Activated CD4-positive, alpha-beta T cell treated with anti-CD3 and anti-CD28 coated beads, Interleukin-2, amount 50 U/mL, for 48 hours (primary cell): ENCODE data around the gene NEAT1.

Experiments used
- DNase-seq, 2 experiments: peaks; one replicate each; pipeline ENCODE4 v3.0.0-alpha.2; 2020

NEAT1 gene

DNA sequence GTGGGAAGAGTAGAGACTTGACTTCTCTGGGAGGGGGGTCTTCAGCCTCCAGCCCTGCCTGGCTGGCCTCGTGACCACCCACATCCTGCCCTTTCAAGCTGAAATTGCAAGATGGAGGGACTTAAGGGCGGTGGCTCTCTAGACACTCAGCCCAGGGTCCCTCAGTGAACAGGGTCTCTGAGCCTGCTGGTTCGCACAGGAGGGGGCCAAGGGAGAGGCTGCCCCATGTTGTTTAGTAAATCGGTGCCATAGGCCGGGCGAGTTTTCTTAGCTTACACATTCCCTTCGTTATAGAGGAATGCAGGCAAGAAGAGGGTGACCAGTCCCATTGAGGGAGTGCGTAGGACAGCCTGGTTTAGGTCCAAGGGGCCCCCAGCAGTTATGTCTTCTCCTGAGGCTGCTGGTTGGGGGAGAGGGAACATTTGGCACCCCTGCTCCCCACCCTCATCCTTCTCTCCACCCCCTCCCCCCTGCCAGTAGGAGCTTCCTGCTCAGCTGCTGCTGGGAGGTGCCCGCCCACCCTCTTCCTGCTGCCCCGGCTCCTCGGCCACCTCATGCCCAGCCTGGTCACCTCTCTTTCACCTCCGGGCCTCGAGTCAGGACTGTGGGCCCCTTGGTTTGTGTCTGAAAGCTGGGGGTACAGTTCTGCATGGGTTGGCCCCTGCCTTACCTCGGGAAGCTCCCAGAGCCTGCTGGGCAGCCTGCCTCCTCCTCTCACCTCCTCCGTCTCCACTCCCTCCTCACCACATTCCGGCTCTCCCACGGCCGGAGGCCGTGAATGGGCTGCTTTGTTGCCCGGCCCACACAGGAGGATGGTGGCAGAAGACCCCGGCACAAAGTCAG is 32.3 kb upstream of the NEAT1 start:
- DNase-seq, result no peak

DNA sequence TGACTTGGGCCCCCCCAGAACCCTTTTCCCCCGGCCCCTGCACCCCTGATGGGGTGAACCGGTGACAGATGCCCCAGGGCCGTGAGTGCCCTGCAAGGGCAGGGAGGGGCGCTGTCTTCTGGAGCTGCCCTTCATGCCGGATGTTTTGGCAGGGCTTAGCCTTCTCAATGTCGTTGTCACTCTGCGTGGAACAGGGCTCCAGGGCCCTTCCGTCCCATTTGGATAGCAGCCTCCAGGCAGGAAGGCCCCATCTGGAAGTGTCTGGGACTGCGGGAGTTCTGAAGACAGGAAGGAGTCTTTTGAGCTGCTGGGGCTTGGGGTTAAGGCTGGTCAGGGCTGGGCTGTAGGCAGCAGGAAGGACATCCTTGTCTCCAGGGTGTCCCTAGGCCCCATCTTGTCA is 31.6 kb upstream of the NEAT1 start:
- no peak for DNase-seq

DNA sequence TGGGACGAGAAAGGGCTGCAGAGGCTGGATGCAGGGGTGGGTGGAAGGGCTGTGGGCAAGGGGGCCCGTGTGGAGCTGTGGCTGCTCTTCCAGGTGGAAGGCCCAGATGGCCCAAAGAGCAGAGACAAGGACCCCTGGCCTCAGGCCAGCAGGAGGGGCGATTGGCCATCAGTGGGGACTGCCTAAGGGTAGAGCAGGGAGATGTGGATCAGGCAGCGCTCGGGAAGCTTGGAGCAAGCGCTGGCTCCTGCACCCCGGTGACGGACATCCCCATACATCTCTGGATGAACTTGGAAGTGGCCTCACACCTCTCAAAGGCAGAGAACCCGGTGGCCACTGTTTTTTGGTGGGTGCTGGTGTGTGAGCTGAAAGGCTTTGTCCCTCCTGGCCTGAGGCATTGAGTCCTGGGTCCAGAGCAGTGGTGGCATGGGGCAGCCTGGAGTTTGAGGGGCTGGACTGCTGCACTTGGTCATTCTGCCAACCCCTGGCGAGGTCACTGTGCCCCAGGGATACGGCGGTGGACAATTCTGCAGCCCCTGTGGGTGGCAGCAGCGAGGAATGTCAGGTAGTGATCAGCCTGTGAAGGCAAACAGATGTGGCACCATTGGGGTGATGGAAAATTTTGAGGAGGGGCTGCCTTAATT is 30.3 kb upstream of the NEAT1 start:
- no peak for DNase-seq

DNA sequence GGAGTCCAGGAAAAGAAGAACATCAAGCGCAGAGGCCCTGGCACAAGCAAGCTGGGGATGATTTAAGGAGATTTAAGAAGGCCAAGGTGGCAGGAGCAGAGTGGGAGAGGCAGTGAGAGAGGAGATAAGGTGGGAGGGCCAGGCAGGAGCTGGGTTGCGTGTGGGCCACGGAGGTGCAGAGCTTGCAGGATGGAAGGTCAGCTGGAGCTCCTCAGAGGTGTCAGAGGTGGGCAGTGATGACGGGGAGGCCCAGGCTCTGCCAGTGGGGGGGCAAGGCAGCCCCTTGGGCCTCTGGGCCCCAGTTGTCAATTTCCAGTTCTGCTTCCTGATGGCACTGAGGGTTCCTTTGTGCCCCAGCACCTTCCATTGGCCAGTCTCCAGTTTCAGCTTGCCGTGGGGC is 29.7 kb upstream of the NEAT1 start:
- no peak for DNase-seq

DNA sequence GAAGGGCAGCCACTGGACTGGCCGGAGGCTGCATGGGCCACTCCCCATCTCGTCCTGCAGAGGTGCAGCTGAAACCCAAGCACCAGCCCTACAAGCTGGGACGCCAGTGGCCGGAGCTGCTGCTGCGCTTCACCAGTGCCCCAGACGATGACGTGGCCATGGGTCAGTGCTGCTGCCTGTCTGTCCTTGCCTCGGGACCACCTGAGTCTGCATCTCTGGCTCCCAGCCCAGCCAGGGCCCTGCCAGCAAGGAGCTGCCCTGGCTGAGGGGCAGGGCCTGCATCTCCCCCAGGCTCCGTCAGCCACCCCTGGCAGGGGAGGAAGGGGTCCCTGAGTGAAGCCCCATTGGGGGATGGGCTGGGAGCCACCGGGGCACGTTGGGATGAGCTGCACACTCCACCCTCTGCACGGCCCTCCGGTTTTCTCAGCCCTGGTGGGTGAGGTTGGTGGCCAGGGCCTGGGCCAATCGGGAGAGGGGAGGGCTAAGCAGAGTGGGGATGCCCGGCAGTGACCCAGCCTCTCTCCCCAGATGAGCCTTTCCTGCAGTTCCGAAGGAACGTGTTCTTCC is 29.0 kb upstream of the NEAT1 start:
- no peak for DNase-seq

DNA sequence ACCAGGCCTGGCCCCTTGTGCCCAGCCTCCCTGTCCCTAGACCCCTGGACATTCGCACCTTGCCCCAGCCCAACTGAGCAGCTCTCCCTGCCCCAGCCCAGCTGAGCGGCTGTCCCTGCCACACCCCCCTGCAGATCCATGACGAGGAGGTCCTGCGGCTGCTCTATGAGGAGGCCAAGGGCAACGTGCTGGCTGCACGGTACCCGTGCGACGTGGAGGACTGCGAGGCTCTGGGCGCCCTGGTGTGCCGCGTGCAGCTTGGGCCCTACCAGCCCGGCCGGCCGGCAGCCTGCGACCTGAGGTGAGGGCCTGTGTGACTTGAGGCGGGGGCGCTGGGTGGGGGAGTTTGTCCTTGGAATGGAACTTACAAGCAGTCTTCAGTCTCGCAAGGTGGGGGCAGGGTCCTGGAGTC is 28.5 kb upstream of the NEAT1 start:
- no peak for DNase-seq

DNA sequence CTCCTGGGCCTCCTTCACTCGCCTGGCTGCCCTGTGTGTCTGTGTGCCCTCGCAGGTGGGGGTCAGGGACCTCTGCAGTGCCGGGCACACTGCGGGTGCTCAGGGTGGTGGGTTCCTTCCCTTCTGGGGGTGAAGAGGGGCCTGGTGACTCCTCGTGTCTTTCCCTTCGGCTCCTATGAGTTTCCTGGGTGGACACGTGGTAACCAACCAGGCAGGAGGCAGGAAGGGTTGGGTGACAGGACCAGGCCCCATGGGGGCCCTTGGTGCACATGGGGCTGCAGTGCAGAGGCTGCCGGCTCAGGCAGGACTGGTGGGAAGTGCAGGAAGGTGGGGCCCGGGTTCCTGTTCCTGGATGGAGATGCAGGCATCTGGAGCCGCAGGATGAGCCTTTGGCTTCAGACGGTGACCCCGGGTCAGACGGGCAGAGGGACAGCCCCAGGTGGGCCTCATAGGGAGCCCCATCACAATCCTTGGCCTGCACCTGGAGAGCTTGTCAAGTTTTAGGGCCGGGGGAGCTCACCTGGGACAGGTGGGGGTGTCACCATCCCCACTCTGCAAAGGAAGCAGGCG is 26.6 kb upstream of the NEAT1 start:
- no peak for DNase-seq

DNA sequence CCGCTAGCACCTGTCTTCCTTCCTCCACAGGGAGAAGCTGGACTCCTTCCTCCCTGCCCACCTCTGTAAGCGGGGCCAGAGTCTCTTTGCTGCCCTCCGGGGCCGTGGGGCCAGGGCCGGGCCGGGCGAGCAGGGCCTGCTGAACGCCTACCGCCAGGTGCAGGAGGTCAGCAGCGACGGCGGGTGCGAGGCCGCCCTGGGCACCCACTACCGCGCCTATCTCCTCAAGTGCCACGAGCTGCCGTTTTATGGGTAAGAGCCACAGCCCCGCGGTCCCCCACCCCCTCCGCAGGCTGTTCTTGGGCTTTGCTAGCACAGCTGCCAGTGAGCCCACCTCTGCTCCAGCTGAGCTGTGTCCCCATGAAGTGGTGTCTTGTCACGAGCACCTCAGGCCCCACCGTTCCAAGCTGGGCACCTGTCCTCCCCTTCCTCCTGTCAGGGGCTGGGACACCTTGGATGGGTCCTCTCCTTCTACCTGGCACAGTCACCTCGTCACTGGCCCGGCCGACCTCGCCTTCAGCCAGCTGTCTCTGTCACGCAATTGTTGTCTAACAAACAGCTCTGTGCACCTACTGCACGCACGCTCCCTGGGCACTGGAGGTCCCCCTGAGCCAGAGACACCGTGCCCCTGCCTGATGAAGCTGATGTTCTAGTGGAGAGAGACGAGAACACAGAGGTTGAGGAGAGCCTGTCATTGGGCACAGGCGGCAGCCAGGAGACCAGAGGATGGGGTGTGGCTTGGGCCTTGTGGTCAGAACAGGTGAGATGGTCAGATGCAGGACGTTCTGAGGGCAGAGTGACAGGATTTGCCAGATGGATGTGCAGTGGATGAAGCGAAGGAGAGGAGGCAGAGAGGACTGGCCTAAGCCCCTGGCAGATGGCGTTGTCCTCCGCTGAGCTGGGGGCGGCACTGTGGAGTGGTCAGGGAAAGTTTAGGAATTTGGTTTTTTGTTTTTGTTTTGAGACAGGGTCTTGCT is 25.5 kb upstream of the NEAT1 start:
- no peak for DNase-seq

DNA sequence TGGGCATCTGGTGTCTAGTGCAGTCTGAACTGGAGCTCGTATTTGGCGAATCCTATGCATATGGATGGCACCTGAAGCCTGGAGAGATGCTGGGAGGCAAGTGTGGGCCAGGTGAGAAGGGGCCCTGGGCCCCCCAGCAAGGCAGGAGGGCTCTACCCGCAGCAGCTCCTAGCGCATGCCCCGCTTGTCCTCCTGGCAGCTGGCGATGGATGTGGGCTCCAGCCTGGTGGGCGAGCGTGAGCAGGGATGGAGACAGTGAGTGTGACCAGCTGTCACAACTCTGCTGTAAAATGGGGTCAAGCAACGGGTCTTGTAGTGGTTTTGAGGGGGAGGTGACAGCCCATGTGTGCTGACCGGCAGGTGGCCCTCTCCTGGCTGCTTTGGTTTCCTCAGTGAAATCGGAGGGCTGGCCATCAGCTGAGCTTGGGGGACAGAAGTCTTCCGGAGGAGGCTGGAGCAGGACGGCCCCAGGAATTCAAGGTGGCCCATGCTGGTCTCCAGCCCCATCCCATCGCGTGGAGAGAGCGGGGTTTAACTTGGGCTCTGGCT is 24.2 kb upstream of the NEAT1 start:
- no peak for DNase-seq

DNA sequence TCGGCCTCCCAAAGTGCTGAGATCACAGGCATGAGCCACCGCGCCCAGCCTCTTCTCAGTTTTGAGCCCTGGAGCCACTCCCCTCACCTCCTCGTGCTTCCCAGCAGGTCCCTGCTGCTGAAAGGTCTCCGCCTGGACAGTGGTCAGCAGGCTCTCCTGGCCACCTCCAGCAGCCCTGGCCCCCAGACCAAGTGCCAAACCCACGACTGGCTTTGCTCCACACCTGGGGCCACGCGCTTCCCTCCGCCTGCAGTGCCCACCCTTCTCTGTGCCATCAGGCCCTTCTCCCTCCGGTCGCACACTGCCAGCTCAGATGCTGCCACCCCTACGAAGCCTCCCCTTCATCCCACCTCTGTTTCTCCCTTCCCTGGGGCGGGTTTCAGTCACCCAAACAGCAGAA is 23.3 kb upstream of the NEAT1 start:
- DNase-seq, result no peak

DNA sequence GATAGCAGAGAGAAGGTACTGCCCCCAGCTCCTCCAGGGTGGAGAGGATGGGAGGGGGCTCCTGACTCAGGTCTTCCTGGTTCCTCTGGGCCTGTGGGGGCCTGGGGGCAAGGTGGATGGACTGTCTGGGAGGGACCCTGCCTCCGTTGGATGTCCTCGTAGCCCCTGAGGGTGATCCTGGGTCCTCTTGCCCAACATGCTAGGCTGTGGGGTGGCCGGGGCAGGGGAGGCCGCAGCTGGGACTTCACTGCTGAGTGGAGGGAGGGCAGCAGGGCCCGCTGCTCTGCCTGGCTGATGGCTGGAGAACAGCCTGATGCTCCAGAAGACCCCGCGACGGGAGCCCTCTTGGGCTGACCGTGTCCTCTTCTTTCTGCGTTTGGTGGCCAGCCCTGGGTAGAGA is 22.8 kb upstream of the NEAT1 start:
- no peak for DNase-seq

DNA sequence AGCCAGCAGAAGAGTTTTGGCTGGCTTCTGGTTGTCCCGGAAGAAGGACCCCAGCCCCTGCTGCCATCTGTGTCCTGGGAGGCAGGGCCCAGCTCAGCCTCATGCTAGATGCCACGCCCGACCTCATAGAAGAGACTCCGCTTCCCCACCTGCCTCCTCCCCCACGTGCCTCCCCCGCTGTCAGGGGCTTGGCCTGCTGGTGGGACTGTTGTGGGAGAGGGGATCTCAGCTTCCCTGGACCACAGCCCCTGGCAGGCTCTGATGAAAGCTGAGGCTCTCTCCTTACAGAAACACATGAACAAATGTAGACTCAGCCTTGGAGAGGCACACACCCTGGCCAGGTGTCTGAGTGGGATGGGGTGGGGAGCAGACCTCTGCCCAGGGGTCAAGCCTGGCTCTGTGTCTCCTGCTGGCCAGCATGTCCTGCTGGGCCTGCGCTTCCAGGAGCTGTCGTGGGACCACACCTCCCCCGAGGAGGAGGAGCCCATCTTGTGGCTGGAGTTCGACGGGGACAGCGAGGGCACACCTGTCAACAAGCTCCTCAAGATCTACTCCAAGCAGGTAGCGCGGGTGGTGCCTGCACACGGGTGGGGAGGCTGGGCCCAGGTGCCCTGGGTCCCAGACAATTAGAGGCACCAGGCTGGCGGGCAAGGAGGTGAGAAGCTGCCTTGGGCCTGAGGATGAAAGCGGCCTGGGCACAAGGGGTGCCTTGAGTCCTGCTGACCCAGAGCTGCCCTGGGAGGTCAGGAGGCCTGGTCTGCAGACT is 22.1 kb upstream of the NEAT1 start:
- no peak for DNase-seq

DNA sequence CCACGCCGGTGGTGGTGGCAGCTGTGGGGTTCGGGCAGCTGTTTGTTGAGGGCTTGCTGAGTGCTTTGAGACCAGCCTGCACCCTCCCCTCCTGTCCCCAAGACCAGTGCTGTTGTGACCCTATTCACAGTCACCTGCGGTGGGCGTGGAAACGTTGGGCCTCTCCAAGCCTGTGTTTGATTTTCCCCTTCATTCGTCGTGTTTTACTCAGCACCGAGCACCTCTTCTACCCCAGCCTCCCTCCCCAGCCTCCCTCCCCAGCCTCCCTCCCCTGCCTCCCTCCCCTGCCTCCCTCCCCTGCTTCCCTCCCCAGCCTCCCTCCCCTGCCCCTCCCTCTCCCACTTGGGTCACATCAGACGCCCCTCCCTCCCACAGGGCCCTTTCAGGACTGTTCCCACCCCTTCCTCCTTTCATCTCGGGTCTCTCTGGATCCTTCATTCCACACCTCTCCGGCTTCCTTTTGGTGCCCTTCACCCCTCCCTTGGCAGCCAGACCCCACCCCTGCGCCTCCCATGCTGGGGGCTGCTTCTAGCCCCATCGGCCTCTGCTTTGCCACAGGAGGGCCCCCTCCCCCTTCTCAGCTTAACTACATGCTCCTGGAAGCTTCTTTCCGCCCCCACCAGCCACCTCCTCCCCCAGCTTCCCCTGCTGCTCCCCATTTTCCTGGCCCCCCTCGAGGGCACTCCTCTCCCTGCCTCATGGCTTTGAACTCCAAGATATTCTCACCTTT is 21.4 kb upstream of the NEAT1 start:
- DNase-seq, result no peak

DNA sequence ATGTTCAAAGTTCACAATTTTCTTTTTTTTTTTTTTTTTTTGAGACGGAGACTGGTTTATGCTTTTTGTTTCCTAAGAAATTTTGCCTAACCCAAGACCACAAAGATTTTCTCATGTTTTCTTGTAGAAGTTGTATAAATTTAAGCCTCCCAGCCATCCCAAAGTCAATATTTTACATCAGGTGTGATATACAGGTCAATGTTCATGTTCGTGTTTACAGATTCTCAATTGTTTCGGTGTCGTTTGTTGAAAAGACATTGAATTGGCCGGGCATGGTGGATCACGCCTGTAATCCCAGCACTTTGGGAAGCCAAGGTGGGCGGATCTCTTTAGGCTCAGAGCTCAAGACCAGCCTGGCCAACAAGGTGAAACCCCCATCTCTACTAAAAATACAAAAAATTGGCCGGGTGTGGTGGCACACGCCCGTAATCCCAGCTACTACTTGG is 20.8 kb upstream of the NEAT1 start:
- no peak for DNase-seq

DNA sequence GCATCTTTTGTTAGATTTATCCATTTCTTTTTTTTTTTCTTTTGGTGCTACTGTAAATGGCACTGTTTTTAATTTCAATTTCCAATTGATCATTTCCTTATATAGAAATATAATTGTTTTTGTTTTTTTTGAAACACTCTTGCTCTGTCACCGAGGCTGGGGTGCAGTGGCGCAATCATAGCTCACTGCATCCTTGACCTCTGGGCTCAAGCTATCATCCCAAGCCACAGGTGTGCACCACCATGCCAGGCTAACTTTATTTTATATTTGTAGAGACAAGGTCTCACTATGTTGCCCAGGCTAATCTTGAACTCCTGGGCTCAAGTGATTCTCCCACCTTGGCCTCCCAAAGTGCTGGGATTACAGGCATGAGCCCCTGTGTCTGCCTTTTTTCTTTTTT is 19.8 kb upstream of the NEAT1 start:
- no peak for DNase-seq

DNA sequence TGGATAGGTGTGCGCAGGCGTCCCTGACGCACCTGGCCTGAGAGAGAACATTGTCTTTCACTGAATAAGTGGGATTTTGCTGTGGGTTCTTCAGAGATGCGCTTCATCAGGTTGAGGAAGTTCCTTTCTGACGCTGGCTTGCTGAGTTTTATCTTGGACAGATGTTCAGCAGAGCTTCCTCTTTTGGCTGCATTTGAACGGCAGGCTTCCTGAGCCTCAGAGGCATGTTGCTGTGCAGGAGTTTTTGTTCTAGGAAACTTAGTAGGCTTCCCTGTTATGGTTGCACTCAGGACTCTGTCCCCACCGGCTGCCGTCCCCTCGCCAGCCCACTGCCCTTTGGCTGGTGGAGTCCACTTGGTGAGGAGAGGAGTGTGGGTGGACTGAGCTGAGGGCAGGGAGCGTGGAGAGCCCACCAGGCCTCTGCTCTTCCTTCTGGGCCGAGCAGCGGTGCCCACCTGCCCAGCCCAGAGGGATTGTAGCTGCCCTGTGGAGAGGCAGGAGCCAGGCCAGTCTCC is 18.9 kb upstream of the NEAT1 start:
- no peak for DNase-seq

DNA sequence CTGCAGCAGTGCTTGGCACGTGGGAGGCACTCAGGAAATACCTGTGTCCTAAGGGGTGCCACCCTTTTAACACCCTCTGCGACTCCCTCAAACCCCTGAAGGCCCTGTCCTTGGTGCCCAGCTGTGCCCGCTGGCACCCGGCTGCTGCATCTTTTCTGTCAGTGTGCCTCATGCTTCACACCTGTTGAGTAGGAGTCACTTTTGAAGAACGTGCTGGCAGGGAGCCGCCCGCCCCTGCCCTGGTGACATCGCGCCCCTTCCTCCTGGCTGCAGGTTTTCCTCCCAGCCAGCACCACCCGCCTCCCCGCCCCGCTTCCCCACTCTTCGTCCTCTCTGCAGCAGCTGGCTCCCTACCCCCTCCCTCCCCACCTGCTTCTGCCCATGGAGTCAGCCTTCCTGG is 18.4 kb upstream of the NEAT1 start:
- DNase-seq, result no peak

DNA sequence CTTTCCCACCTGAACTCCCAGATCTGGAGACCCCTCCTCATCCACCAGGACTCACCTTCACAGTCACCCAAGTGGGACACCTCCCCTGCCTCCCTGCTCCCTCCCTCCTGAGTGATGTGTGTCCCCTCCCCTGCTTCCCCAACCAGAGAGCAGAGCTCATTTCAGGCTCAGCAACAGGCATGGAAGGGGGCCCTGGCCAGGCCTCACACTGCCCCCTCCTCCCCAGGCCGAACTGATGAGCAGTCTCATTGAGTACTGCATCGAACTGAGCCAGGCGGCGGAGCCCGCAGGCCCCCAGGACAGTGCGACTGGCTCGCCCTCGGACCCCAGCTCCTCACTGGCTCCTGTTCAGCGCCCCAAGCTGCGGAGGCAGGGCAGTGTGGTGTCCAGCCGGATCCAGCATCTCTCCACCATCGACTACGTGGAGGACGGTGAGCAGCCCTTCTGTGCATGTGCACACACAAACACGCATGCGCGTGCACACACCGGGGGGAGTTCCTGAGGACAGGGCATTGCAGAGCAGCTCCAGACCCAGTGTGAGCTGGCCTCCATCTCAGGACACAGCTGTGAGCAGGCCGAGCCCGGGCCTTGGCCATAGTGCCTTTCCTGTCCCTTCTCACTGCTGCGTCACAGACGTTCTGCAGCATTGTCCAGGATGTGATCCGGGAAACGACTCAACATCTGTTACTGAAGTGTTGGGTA is 17.8 kb upstream of the NEAT1 start:
- DNase-seq, result no peak

DNA sequence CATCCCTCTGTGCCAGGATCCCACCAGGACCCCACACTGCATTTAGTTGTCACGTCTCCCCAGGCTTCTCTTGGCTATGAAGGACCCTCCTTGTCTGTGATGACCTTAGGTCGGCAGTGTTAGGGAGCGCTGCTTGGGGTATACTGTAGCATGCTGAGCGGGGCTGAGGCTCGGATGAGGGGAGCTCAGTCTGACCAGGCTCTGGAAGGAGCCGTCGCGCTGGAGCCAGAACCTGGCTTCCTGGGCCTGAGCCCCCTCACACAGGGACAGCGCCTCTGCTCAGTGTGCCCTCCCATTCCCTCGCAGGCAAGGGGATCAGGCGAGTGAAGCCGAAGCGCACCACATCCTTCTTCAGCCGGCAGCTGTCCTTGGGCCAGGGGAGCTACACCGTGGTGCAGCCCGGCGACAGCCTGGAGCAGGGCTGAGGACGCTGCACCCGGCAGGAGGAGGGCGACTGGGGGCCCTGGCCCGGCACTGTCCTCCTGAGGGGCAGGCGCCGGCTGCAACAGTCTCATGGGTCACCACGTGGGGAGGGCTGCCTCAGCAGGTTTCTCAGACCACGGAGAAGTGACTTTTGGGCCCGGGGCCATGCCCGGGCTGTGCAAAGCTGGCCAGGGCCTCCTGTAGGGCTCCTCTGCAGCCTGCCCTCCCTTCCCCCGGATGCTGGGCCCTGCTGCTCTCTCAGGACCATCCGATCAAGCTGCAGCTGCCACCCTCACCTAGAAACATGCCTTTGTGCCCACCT is 11.5 kb upstream of the NEAT1 start:
- DNase-seq, result no peak
